HCT116 (cell line): Measurements from ENCODE around the gene LBHD1. TPM values are rescaled to one million over a fixed set of nuclear protein-coding genes. Genes with fewer than 3 reads are reported as not detected.
A peak's percentile ranks its signal among the peaks of the same experiment; 100 is the strongest.

Source experiments
- ATAC-seq: fragments of 200-7000 bp; cut with Tn5 transposase; 2 replicates; pipeline ENCODE4 v1.9.1; 2020; ENCODE audit warnings: mild to moderate bottlenecking, moderate library complexity
- BruUV-seq: library from RNA; stranded (reverse); fragments of 400-500 nt; replicated peaks from 2 replicates; lab custom pipeline; 2021; lab: Mats Ljungman, UMichigan
- CTCF ChIA-PET: fragments of 300-600 bp; sonication (Branson Sonifier 250); formaldehyde crosslinking; loops from one replicate; lab custom pipeline; 2021; ENCODE audit warnings: antibody characterized with exemption; lab: Charles Lee
- POLR2A ChIA-PET: fragments of 300-600, 350-600 bp; sonication (Branson Sonifier 250); formaldehyde crosslinking; loops from one replicate; lab custom pipeline; 2021; ENCODE audit warnings: antibody characterized with exemption; lab: Charles Lee
- RAD21 ChIA-PET, 2 experiments: fragments of 300-600 bp; sonication (Branson Sonifier 250); formaldehyde crosslinking; loops; one replicate each; lab custom pipeline; 2023; ENCODE audit warnings: low total read pairs in 2 of 2; ENCODE audit not compliant: uncharacterized antibody in 2 of 2, unreplicated experiment in 2 of 2, low non-redundant PET in 1 of 2; lab: Charles Lee
- DNase-seq: peaks from one replicate; pipeline ENCODE4 v3.0.0-alpha.2; 2010; ENCODE audit warnings: low read depth, low spot score
- H2AFZ ChIP-seq: fragments of 200-600 bp; shearing (Covaris generic), sonication (generic); 2 replicates; pipeline ENCODE4 v1.6.1; 2017; ENCODE audit warnings: low read depth, mixed run types, mixed read lengths, antibody characterized with exemption, low read length; ENCODE audit not compliant: poor library complexity, severe bottlenecking
- H3K27ac ChIP-seq: 2 replicates; pipeline ENCODE4 v1.5.1; 2012; ENCODE audit warnings: low read depth, low read length
- H3K27me3 ChIP-seq: fragments of 200-600 bp; sonication (generic); 2 replicates; pipeline ENCODE4 v1.6.1; 2016; ENCODE audit warnings: mixed run types, low read length, mixed read lengths; ENCODE audit not compliant: insufficient read depth
- H3K36me3 ChIP-seq, 2 experiments: fragments of 200-500 bp in 1 of 2; fragments of 200-600 bp in 1 of 2; sonication (Bioruptor generic) in 1 of 2; sonication (generic) in 1 of 2; 2 replicates each; pipeline versions ENCODE4 v1.5.1 to v1.6.1; 2014 to 2016; ENCODE audit warnings: low read length in 2 of 2, inconsistent platforms in 1 of 2, mixed read lengths in 1 of 2, mixed run types in 1 of 2; ENCODE audit not compliant: insufficient read depth in 2 of 2, control insufficient read depth in 1 of 2
- H3K4me1 ChIP-seq, 2 experiments: fragments of 200-600 bp in 1 of 2; sonication (generic) in 1 of 2; 2 replicates each; pipeline versions ENCODE4 v1.5.1 to v1.6.1; 2012 to 2017; ENCODE audit warnings: low read length in 2 of 2, inconsistent platforms in 1 of 2, mild to moderate bottlenecking in 1 of 2, mixed read lengths in 1 of 2, mixed run types in 1 of 2, moderate library complexity in 1 of 2; ENCODE audit not compliant: insufficient read depth in 2 of 2, control insufficient read depth in 1 of 2
- H3K4me2 ChIP-seq: fragments of 200-600 bp; sonication (generic); 2 replicates; pipeline ENCODE4 v1.6.1; 2017; ENCODE audit warnings: mixed run types, low read length, mixed read lengths
- H3K4me3 ChIP-seq, 2 experiments: fragments of 200-600 bp in 1 of 2; sonication (generic) in 1 of 2; replicated peaks in 1 of 2; 2 replicates each; pipeline ENCODE4 v1.5.1; 2011 to 2016; ENCODE audit warnings: low read length in 2 of 2, control low read depth in 1 of 2, low read depth in 1 of 2, mild to moderate bottlenecking in 1 of 2, mixed read lengths in 1 of 2, mixed run types in 1 of 2
- H3K79me2 ChIP-seq: fragments of 200-600 bp; sonication (generic); 2 replicates; pipeline ENCODE4 v1.6.1; 2017; ENCODE audit warnings: mild to moderate bottlenecking, mixed run types, low read length, moderate library complexity, mixed read lengths; ENCODE audit not compliant: insufficient read depth
- H3K9ac ChIP-seq: fragments of 200-600 bp; sonication (generic); 2 replicates; pipeline ENCODE4 v1.6.1; 2016; ENCODE audit warnings: low read length, mixed read lengths
- H3K9me2 ChIP-seq: fragments of 200-600 bp; sonication (generic), shearing (Covaris generic); 2 replicates; pipeline ENCODE4 v1.6.1; 2017; ENCODE audit warnings: mixed run types, mild to moderate bottlenecking, moderate library complexity; ENCODE audit not compliant: insufficient read depth
- H3K9me3 ChIP-seq, 2 experiments: fragments of 200-500 bp in 1 of 2; fragments of 200-600 bp in 1 of 2; sonication (Bioruptor generic) in 1 of 2; sonication (generic) in 1 of 2; 2 replicates each; pipeline ENCODE4 v1.6.1; 2014 to 2017; ENCODE audit warnings: low read length in 2 of 2, mixed read lengths in 2 of 2, inconsistent platforms in 1 of 2, low read depth in 1 of 2, mild to moderate bottlenecking in 1 of 2, mixed run types in 1 of 2, moderate library complexity in 1 of 2; ENCODE audit not compliant: control insufficient read depth in 1 of 2, insufficient read depth in 1 of 2
- H4K20me1 ChIP-seq: fragments of 200-600 bp; sonication (generic), shearing (Covaris generic); 2 replicates; pipeline ENCODE4 v1.6.1; 2017; ENCODE audit warnings: mixed run types, mild to moderate bottlenecking, moderate library complexity; ENCODE audit not compliant: insufficient read depth
- CBX3 ChIP-seq: IDR thresholded peaks from 2 replicates; pipeline ENCODE4 v1.6.1; 2012; ENCODE audit warnings: low read depth
- CEBPB ChIP-seq: IDR thresholded peaks from 2 replicates; pipeline ENCODE4 v1.6.1; 2012; ENCODE audit warnings: low read depth
- EZH2 ChIP-seq: fragments of 200-600 bp; sonication (generic); IDR thresholded peaks from 2 replicates; pipeline ENCODE4 v1.6.1; 2017; ENCODE audit warnings: antibody characterized with exemption, mixed run types
- EZH2phosphoT487 ChIP-seq: fragments of 200-600 bp; IDR thresholded peaks from 2 replicates; pipeline ENCODE4 v1.6.1; 2018; ENCODE audit warnings: antibody characterized with exemption, borderline replicate concordance
- JUND ChIP-seq: IDR thresholded peaks from 2 replicates; pipeline ENCODE4 v1.6.1; 2012
- POLR2AphosphoS5 ChIP-seq: IDR thresholded peaks from 2 replicates; pipeline ENCODE4 v1.6.1; 2011; ENCODE audit warnings: mild to moderate bottlenecking, low read depth, low read length, moderate library complexity
- RAD21 ChIP-seq: IDR thresholded peaks from 2 replicates; pipeline ENCODE4 v1.6.1; 2012; ENCODE audit warnings: low read depth, mild to moderate bottlenecking
- SP1 ChIP-seq: IDR thresholded peaks from 2 replicates; pipeline ENCODE4 v1.6.1; 2012; ENCODE audit warnings: low read depth
- ZFX ChIP-seq: fragments of 450-650 bp; IDR thresholded peaks from 2 replicates; pipeline ENCODE4 v1.6.1; 2017
- intact Hi-C: fragments of 100-400 bp; cut with micrococcal nuclease; formaldehyde crosslinking; loops from 2 replicates; pipeline ENCODE4 v1.10.0; 2022
- total RNA-seq: library from RNA; stranded (reverse); gene quantifications from one replicate; pipeline ENCODE4 v1.2.1, GENCODE V29; 2021; ENCODE audit not compliant: unreplicated experiment
- TF ChIP-seq, protein P1 (sequence below), 3 experiments: fragments of 200-600 bp in 1 of 3; sonication (generic) in 1 of 3; IDR thresholded peaks in 2 of 3; conservative IDR thresholded peaks in 1 of 3; 2 replicates each; pipeline ENCODE4 v1.5.1; 2012 to 2017; ENCODE audit warnings: low read depth in 2 of 3, low read length in 2 of 3, antibody characterized with exemption in 1 of 3, borderline replicate concordance in 1 of 3, control low read depth in 1 of 3, mild to moderate bottlenecking in 1 of 3, mixed read lengths in 1 of 3, mixed run types in 1 of 3, moderate library complexity in 1 of 3; ENCODE audit not compliant: insufficient read depth in 1 of 3
- TF ChIP-seq, protein P2 (sequence below): IDR thresholded peaks from 2 replicates; pipeline ENCODE4 v1.6.1; 2012; ENCODE audit warnings: low read depth

LBHD1 gene
- total RNA-seq, 1 experiment from 2014 or later, result 14.7 TPM

DNA sequence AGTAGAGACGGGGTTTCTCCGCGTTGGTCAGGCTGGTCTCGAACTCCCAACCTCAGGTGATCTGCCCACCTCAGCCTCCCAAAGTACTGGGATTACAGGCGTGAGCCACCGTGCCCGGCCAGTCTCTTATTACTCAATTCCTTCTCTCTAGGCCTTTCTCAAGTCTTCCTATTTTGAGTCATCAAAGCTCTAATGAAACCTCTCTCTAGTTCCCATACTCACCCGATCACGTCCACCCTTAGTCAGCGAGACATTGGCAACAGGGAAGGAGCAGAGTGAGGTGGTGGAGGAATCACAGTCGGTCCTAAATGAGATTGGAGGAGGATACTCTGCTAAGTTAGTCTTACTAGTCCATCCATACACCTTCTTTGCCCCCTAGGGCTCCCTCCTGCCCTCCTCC lies 30.2 kb upstream of the LBHD1 start:
- no peak overlapping the region for H3K4me2 ChIP-seq
- no peak for TF ChIP-seq SP1
- TF ChIP-seq, all 23 proteins: peak for 0
- H3K27ac ChIP-seq, result no peak overlapping the region
- H3K27me3 ChIP-seq, result no peaks in the 10 kb centered on the region
- H3K9me3 ChIP-seq, result no peaks in the 10 kb centered on the region
- no peak for ATAC-seq
- H3K9ac ChIP-seq, result no peak overlapping the region
- peaks cover 5 to 20% of the 10 kb centered on the region in 2 experiments for H3K4me1 ChIP-seq
- no peak overlapping the region for H2AFZ ChIP-seq
- peaks cover 10 to 22% of the 10 kb centered on the region in 2 experiments; a peak in 3 of 4 replicates for H3K36me3 ChIP-seq
- ChIA-PET POLR2A (no interaction called here), RAD21 (no interaction called here), CTCF (interaction anchor here (1.1 kb wide), 1 partner anchor 8 kb away, joined by 4 read pairs; no protein-coding TSS in a partner anchor)
- intact Hi-C loops, result no loop called here
- H3K4me3 ChIP-seq, result no peak overlapping the region
- no peak for DNase-seq
- H3K79me2 ChIP-seq, result peaks cover 12% of the 10 kb centered on the region
- no peaks in the 10 kb centered on the region for H4K20me1 ChIP-seq
- no TSS peak for BruUV-seq
- no peaks in the 10 kb centered on the region for H3K9me2 ChIP-seq

DNA sequence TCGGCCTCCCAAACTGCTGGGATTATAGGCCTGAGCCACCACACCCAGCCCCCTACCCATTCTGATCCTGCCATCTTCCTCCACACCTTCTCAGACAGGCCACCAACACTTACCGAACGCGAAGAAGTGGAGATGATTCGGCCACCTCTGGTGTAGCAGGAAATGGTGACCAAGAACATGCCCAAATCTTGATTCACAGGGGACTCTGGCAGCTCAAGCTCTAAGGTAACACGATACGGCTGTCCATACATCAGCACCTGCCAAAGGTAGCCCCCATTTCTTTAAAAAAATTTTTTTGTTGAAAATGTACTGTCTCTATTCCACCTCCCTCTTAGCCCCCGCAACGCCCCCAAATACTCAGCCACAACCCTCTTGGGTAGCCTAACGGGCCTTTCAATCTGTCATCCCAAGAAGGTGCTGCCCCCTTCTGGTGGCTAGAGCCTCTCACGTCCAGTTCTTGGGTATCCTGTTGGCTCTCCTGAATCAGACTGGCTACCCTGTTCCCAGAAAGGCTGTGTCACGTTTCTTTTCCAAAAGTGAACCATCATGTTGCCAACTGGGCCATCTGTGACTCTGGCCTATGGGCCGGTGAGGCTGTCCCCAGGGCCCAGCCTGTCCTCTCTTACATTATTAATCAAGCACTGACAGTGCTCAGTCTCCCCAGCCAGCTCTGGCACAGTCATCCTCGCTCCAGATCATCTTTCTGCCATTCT lies 22.5 kb upstream of the LBHD1 start:
- POLR2A ChIA-PET, result interaction anchor here (1.7 to 2.0 kb wide), 2 partner anchors 26 to 30 kb away, joined by 3 to 6 read pairs; partner anchors contain the start of genes C11orf98 and CSKMT
- H3K9ac ChIP-seq, result no peak overlapping the region
- H3K4me1 ChIP-seq, result no peaks in the 10 kb centered on the region
- no peak overlapping the region for H3K4me2 ChIP-seq
- no peaks in the 10 kb centered on the region for H3K79me2 ChIP-seq
- no peak for TF ChIP-seq JUND
- TF ChIP-seq, protein P1, sequence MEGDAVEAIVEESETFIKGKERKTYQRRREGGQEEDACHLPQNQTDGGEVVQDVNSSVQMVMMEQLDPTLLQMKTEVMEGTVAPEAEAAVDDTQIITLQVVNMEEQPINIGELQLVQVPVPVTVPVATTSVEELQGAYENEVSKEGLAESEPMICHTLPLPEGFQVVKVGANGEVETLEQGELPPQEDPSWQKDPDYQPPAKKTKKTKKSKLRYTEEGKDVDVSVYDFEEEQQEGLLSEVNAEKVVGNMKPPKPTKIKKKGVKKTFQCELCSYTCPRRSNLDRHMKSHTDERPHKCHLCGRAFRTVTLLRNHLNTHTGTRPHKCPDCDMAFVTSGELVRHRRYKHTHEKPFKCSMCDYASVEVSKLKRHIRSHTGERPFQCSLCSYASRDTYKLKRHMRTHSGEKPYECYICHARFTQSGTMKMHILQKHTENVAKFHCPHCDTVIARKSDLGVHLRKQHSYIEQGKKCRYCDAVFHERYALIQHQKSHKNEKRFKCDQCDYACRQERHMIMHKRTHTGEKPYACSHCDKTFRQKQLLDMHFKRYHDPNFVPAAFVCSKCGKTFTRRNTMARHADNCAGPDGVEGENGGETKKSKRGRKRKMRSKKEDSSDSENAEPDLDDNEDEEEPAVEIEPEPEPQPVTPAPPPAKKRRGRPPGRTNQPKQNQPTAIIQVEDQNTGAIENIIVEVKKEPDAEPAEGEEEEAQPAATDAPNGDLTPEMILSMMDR (IDR thresholded peaks at IDR 0.05 in 2 of 3, conservative IDR thresholded peaks at IDR 0.05 in 1 of 3; ENCODE audit: borderline replicate concordance in 1 of 3, insufficient read depth in 1 of 3, low read depth in 2 of 3, low read length in 2 of 3), result peak; percentile 86 to 88 (median 87); a peak in 5 of 6 replicates
- TF ChIP-seq CBX3, result no peak
- peak; percentile 80 for TF ChIP-seq RAD21
- no peak for TF ChIP-seq CEBPB
- TF ChIP-seq ZFX, result no peak
- TF ChIP-seq, protein P2, sequence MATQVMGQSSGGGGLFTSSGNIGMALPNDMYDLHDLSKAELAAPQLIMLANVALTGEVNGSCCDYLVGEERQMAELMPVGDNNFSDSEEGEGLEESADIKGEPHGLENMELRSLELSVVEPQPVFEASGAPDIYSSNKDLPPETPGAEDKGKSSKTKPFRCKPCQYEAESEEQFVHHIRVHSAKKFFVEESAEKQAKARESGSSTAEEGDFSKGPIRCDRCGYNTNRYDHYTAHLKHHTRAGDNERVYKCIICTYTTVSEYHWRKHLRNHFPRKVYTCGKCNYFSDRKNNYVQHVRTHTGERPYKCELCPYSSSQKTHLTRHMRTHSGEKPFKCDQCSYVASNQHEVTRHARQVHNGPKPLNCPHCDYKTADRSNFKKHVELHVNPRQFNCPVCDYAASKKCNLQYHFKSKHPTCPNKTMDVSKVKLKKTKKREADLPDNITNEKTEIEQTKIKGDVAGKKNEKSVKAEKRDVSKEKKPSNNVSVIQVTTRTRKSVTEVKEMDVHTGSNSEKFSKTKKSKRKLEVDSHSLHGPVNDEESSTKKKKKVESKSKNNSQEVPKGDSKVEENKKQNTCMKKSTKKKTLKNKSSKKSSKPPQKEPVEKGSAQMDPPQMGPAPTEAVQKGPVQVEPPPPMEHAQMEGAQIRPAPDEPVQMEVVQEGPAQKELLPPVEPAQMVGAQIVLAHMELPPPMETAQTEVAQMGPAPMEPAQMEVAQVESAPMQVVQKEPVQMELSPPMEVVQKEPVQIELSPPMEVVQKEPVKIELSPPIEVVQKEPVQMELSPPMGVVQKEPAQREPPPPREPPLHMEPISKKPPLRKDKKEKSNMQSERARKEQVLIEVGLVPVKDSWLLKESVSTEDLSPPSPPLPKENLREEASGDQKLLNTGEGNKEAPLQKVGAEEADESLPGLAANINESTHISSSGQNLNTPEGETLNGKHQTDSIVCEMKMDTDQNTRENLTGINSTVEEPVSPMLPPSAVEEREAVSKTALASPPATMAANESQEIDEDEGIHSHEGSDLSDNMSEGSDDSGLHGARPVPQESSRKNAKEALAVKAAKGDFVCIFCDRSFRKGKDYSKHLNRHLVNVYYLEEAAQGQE, result no peak
- TF ChIP-seq EZH2, result no peak
- TF ChIP-seq POLR2AphosphoS5, result 0 out of 2 replicates have a peak, but pooled peaks have one; percentile 23
- TF ChIP-seq EZH2phosphoT487, result no peak
- TF ChIP-seq, all 23 proteins: peak for 3
- H3K36me3 ChIP-seq, result peaks cover 19 to 30% of the 10 kb centered on the region in 2 experiments; a peak in 3 of 4 replicates
- peak overlapping the region; percentile 56 for H3K27ac ChIP-seq
- H3K9me3 ChIP-seq, result no peaks in the 10 kb centered on the region
- ATAC-seq, result peak; percentile 90
- DNase-seq, result peak; percentile 72
- no peak overlapping the region for H3K4me3 ChIP-seq
- intact Hi-C loops, result loop anchor here (2.0 to 5.0 kb wide), 2 partner anchors 14 to 297 kb away; no protein-coding TSS in a partner anchor
- H3K9me2 ChIP-seq, result no peaks in the 10 kb centered on the region
- no TSS peak for BruUV-seq
- ChIA-PET CTCF (interaction anchor here (0.6 to 3.7 kb wide), 8 partner anchors 8 to 300 kb away, joined by 3 to 15 read pairs (median 4); partner anchors contain the start of gene TUT1), RAD21 (no interaction called here)
- no peaks in the 10 kb centered on the region for H3K27me3 ChIP-seq
- no peaks in the 10 kb centered on the region for H4K20me1 ChIP-seq
- H2AFZ ChIP-seq, result no peak overlapping the region
